Skin of body (tissue), 2 donors: Measurements from ENCODE around the gene BAIAP3. TPM values are rescaled to one million over a fixed set of nuclear protein-coding genes. Genes with fewer than 3 reads are reported as not detected.

Experiments
- DNase-seq: peaks from one replicate; lab custom pipeline; 2025; lab: John Stamatoyannopoulos, UW
- total RNA-seq: library from RNA; depleted of rRNA; stranded (reverse); fragments of >200 nt; gene quantifications from one replicate; pipeline ENCODE4 v1.2.3, GENCODE V29; 2014

BAIAP3 gene
- total RNA-seq, 1 donor from 2014 or later, result 1.2 TPM

DNA sequence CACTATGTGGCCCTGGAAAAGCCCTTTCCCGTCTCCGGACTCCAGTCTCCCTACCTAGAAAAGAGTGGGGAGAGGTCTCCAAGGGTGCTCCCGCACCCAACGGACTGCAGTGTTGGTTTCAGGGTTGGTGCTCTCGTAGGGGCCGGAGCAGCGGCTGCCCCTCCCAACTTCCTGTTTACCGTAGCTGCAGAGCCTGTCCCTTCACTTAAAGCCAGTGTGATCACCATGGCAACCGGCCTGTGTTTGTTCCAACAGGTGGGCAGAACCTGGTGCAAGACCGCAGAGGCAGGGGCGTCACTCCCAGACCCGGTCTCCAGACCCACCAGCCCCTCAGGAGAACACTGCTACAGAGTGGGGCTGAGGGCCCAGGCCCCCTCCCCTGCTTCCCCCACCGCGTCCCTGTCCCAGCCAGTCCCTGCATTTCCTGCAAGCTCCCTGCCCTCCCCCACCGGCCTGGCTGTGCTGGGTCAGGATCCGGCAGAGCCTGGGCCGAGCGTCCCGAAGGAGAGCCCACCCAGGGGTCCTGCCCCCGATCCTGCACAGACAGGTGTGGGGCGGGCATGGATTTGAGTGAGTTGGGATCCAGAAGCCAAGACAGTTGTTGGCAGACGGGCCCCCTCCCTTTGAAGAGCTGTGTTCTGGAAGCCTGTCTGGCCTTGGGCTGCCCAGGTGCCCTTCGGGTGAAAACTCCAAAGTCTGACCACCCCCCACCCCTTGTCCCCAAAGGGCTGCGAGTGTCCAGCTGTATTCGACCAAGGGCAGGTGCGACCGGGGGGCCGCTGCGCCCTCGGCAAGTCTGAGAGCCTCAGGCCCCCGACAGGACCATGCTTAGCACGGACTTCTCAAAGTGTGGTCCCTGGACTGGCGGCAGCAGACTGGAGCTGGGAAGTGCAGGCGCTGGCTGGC, 1.5 kb upstream of the BAIAP3 start:
- no peak for DNase-seq

DNA sequence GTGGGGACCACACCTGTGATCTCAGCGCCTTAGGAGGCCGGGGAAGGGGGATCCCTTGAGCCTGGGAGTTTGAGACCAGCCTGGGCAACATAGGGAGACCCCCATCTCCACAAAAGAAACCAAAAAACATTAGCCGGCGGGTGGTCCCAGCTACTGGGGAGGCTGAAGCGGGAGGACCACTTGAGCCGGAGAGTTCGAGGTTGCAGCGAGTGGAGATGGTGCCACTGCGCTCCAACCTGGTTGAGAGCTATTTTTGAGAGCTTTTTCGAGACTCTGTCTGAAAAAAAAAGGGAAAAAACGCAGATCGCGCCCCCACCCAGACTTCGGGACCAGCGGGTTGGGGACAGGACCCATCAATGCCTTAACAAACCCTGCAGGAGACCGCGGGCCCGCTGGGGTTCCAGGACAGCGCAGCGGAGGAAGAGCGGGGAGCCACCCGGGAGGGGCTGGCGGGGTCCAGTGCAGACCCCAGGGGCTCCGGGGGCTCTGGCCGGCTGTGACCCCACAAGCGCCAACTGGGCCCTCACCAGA, 762 bp upstream of the BAIAP3 start:
- DNase-seq, result no peak

GRCh38 chr16:1333854-1334700, 632 bp downstream of the BAIAP3 start:
- DNase-seq, result no peak

GRCh38 chr16:1334739-1335138, 1.3 kb downstream of the BAIAP3 start:
- DNase-seq, result no peak

GRCh38 chr16:1335211-1335971, 1.9 kb downstream of the BAIAP3 start:
- DNase-seq, result no peak

- DNase-seq, result no peak
These were observed 2.6 kb downstream of the BAIAP3 start for GRCh38 chr16:1335996-1336395.

DNA sequence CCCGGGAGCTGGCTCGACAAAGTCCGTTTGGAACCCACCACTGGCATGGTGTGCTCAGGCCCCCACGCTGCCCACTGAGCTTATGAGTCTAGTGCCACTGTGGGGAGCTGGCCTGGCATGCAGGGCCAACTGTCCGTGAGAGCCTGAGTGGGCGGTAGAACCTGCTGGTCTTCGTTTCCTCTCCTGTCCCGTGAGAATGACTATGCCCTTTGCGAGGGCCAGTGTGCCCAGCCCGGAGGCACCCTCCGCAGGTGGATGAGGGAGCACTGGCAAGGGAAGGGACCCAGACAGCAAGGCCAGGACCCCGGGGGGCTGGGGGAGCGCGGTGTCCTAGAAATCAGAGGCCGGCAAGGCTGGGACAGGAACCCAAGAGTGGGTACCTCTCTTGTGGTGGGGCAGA, 3.2 kb downstream of the BAIAP3 start:
- DNase-seq, result no peak

- DNase-seq, result no peak
These were observed 4.0 kb downstream of the BAIAP3 start for GRCh38 chr16:1337486-1337885.

- DNase-seq, result no peak
These were observed 4.8 kb downstream of the BAIAP3 start for GRCh38 chr16:1338119-1338730.

DNA sequence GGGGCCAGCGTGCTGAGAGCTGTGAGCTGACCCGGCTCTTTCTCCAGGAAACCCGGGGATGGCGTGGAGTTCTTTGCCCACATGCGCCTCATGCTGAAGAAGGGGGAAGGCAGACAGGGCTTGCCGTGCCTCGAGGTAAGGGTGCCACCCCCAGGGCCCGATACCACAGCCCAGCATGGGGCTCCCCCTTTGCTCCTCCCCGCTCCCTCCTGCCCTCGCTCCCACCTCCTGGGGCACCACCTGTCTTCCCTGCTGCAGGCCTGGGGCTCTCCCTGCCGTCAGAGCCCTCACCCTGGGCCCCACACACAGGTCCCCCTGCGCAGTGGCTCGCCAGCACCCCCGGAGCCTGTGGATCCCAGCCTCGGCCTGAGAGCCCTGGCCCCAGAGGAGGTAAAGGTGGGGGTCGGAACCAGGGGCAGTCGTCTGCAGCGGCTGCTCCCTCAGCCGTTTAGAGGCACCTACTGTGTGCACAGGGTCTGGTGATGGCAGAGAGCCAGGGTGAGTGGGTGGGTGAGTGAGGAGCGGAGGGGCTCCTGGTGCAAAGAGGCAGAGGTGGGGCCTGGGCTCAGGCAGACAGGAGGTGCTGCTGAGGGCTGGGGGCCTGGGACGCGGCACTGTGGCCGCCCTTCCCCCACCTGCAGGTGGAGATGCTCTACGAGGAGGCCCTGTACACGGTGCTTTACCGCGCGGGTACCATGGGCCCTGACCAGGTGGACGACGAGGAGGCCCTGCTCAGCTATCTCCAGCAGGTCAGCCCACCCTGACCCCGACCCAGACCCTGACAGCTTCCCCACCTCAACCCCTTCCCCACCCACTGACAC, 5.6 kb downstream of the BAIAP3 start:
- DNase-seq, result no peak

DNA sequence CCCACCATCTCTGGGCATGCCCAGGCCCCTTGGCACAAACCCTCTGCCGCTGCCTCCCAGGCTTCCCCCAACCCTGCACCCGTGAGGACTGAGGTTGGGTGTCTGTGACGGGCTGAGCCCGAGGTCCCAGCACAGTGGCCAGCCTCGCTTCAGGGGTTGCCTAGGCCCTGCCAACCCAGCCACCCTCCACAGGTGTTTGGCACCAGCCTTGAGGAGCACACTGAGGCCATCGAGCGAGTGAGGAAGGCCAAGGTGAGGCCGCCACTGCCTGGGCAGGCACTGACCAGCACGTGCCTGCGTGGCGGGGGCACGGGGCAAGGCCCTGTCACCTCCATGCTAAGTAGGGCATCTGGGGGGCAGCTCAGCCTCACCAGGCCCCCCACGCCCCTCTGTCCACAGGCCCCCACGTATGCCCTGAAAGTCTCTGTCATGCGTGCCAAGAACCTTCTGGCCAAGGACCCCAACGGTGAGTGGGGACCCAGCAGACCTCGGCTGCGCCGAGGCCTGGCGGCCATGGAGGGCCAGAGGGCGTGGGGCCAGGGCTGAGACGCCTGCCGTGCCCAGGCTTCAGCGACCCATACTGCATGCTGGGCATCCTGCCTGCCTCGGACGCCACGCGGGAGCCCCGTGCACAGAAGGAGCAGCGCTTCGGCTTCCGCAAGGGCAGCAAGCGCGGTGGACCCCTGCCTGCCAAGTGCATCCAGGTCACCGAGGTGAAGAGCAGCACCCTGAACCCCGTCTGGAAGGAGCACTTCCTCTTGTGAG, 7.5 kb downstream of the BAIAP3 start:
- DNase-seq, result no peak

GRCh38 chr16:1341495-1342420, 8.3 kb downstream of the BAIAP3 start:
- no peak for DNase-seq

- peak; percentile 32 for DNase-seq
These were observed 9.3 kb downstream of the BAIAP3 start for GRCh38 chr16:1342526-1343427.

- DNase-seq, result no peak
These were observed 10.2 kb downstream of the BAIAP3 start for GRCh38 chr16:1343428-1344242.

DNA sequence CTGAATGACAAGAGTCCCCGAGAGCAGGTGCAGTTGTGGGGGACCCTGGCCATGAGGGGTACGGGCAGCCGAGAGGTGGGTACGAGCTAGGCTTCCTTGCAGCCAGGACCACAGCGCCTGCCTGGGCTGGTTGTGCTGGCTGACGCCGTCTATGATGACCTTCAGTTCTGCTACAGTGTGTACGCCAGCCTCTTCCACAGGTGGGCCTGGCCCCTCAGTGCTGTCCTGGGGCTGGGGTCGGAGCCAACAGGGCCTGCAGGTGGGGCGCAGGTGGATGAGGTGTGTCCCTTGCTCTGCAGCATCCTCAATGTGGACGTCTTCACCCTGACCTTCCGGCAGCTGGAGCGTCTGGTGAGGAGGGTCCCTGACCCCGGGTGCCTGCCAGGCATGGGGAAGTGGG, 11.1 kb downstream of the BAIAP3 start:
- DNase-seq, result no peak

DNA sequence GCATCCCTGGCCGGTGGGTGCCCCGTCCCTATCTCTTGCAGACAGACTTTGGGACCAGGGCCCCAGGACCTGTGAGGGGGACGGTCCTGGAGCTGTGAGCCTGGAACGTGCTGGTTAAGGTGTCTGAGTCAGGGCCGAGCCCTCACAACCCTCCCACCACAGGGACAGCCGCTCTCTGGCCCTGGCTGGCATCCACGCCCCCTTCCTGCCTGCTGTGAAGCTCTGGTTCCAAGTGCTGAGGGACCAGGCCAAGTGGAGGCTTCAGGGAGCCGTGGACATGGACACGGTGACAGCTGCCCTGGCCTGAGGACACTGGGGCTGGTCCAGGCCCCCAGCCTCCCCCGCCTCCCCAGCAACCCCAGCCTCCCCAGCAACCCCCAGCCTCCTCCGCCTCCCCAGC, 11.6 kb downstream of the BAIAP3 start:
- no peak for DNase-seq
